Natural killer cell (primary cell): Measurements from ENCODE around the gene ICAM2. TPM values are rescaled to one million over a fixed set of nuclear protein-coding genes. Genes with fewer than 3 reads are reported as not detected.

Experiments used
- ATAC-seq, 3 donors: fragments of 150-1000 bp in 2 of 3; fragments of 200-7000 bp in 1 of 3; cut with Tn5 transposase; 1 replicate in 1 of 3; 2 replicates in 2 of 3; pipeline ENCODE4 v1.10.0; 2021; ENCODE audit warnings: mild to moderate bottlenecking in 2 of 3, moderate library complexity in 2 of 3
- DNase-seq, 2 donors: peaks; one replicate each; pipeline versions ENCODE4 v3.0.0 to v3.0.0-alpha.2; 2013 to 2021; ENCODE audit warnings: mixed read lengths in 1 of 2
- H3K27ac ChIP-seq: one replicate; pipeline ENCODE4 v1.5.1; 2013; ENCODE audit warnings: mild to moderate bottlenecking, low read length
- H3K27me3 ChIP-seq: one replicate; pipeline ENCODE4 v1.6.1; 2013; ENCODE audit warnings: low read length; ENCODE audit not compliant: control insufficient read depth, insufficient read depth
- H3K36me3 ChIP-seq: one replicate; pipeline ENCODE4 v1.6.1; 2013; ENCODE audit warnings: low read length; ENCODE audit not compliant: control insufficient read depth, insufficient read depth
- H3K4me1 ChIP-seq: one replicate; pipeline ENCODE4 v1.6.1; 2013; ENCODE audit warnings: low read length; ENCODE audit not compliant: control insufficient read depth, insufficient read depth
- H3K4me3 ChIP-seq: one replicate; pipeline ENCODE4 v1.5.1; 2013; ENCODE audit warnings: low read length
- H3K9me3 ChIP-seq: one replicate; pipeline ENCODE4 v1.6.1; 2013; ENCODE audit warnings: low read length; ENCODE audit not compliant: control insufficient read depth, insufficient read depth
- H3K27ac Mint-ChIP-seq, 2 donors: one replicate each; pipeline ENCODE4 v1.8.0; 2022; ENCODE audit warnings: mild to moderate bottlenecking in 2 of 2, mixed read lengths in 2 of 2, moderate library complexity in 1 of 2
- H3K27me3 Mint-ChIP-seq, 2 donors: one replicate each; pipeline ENCODE4 v1.8.0; 2022; ENCODE audit warnings: low read depth in 2 of 2, mixed read lengths in 2 of 2
- H3K36me3 Mint-ChIP-seq: one replicate; pipeline ENCODE4 v1.8.0; 2022; ENCODE audit warnings: mixed read lengths
- H3K4me1 Mint-ChIP-seq, 2 donors: one replicate each; pipeline ENCODE4 v1.8.0; 2022; ENCODE audit warnings: mixed read lengths in 2 of 2
- H3K4me3 Mint-ChIP-seq: one replicate; pipeline ENCODE4 v1.8.0; 2022; ENCODE audit warnings: mild to moderate bottlenecking, moderate library complexity, mixed read lengths
- H3K9me3 Mint-ChIP-seq, 2 donors: one replicate each; pipeline ENCODE4 v1.8.0; 2022; ENCODE audit warnings: mixed read lengths in 2 of 2
- WGBS: methylation state at CpG from one replicate; pipeline ENCODE4 v1.1.7; 2013; ENCODE audit warnings: missing lambda C conversion rate; ENCODE audit not compliant: insufficient coverage; 5-methylcytosine and 5-hydroxymethylcytosine counted together
- intact Hi-C: fragments of 100-400 bp; cut with micrococcal nuclease; formaldehyde crosslinking; loops from one replicate; pipeline ENCODE4 v1.14.2; 2022
- total RNA-seq, 4 donors: library from RNA; stranded (reverse); fragments of 120-200 nt in 1 of 4; gene quantifications; one replicate each; pipeline versions ENCODE4 v1.2.3 to v1.2.4, GENCODE V29; 2013 to 2022
- TF ChIP-seq, protein P1 (sequence below): fragments of 200-600 bp; IDR thresholded peaks from one replicate; pipeline ENCODE4 v1.8.0; 2022; ENCODE audit warnings: antibody characterized with exemption

Gene ICAM2
- total RNA-seq, 3 donors from 2014 or later (not counting 1 experiment from before 2014, with no cell fraction given) = 73.2 to 91.0 (median 78.0) TPM

DNA sequence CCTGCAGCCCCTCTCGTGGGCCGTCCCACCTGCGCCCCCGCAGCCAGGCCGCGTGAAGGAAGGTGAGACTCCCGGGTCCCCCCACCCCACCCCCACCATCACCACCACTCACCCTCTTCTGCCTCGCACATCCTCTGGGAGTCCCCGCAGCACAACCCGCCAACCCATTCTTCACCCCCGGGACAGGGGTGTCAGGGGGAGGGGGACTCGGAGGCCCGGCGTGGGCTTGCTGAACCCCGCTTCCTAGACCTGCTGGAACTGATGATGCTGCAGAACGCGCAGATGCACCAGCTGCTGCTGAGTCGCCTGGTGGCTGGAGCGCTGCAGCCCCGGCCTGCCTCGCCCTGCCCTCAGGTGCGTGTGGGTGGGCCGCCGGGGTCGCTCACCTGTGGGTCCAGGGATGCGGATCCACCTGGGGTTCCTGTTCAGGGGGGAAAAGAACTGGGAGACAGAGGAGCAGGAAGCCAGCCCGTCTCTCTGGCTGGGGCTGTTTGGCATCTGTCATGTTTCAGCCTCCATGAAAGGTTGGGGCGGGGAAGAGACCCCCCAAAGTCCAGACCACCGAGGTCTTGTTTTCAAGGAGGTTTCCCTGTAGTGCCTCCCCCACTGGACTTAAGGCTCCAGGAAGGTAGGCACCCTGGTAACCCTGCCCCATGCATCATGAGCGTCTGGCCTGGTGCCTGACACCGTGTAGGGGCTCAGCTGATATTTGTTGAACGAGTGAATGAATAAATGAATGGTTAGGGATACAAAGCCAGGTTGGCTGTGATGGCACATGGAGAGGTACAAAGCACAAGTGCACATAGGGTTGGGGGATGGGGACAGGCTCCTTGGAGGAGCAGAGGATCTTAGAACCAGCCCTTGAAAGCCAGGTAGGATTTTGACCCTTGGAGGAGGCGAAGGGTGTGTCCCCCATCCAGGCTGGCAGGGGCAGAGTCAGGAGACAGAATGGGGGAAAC, 21.4 kb downstream of the ICAM2 start:
- H3K4me3 Mint-ChIP-seq = peak overlapping the region; percentile 85
- DNase-seq (peak in 1 of 2 donors; percentile 63), ATAC-seq (peak; percentile 27 to 36 (median 35))
- no peaks in the 10 kb centered on the region for H3K9me3 ChIP-seq
- H3K4me1 Mint-ChIP-seq = peaks cover 48 to 50% of the 10 kb centered on the region in 2 donors
- H3K27me3 ChIP-seq = no peaks in the 10 kb centered on the region
- peak overlapping the region in 1 of 2 donors; percentile 81 for H3K27ac Mint-ChIP-seq
- H3K27ac ChIP-seq = no peak overlapping the region
- peak overlapping the region; percentile 77 for H3K4me3 ChIP-seq
- H3K4me1 ChIP-seq = peaks cover 39% of the 10 kb centered on the region
- TF ChIP-seq, protein P1, sequence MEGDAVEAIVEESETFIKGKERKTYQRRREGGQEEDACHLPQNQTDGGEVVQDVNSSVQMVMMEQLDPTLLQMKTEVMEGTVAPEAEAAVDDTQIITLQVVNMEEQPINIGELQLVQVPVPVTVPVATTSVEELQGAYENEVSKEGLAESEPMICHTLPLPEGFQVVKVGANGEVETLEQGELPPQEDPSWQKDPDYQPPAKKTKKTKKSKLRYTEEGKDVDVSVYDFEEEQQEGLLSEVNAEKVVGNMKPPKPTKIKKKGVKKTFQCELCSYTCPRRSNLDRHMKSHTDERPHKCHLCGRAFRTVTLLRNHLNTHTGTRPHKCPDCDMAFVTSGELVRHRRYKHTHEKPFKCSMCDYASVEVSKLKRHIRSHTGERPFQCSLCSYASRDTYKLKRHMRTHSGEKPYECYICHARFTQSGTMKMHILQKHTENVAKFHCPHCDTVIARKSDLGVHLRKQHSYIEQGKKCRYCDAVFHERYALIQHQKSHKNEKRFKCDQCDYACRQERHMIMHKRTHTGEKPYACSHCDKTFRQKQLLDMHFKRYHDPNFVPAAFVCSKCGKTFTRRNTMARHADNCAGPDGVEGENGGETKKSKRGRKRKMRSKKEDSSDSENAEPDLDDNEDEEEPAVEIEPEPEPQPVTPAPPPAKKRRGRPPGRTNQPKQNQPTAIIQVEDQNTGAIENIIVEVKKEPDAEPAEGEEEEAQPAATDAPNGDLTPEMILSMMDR = no peak
- 18% methylated on average over 30 of the region's 33 CpGs for WGBS
- peaks cover 22% of the 10 kb centered on the region for H3K36me3 ChIP-seq
- no peaks in the 10 kb centered on the region for H3K36me3 Mint-ChIP-seq
- intact Hi-C loops = no loop called here
- H3K27me3 Mint-ChIP-seq = no peaks in the 10 kb centered on the region
- H3K9me3 Mint-ChIP-seq = no peaks in the 10 kb centered on the region

DNA sequence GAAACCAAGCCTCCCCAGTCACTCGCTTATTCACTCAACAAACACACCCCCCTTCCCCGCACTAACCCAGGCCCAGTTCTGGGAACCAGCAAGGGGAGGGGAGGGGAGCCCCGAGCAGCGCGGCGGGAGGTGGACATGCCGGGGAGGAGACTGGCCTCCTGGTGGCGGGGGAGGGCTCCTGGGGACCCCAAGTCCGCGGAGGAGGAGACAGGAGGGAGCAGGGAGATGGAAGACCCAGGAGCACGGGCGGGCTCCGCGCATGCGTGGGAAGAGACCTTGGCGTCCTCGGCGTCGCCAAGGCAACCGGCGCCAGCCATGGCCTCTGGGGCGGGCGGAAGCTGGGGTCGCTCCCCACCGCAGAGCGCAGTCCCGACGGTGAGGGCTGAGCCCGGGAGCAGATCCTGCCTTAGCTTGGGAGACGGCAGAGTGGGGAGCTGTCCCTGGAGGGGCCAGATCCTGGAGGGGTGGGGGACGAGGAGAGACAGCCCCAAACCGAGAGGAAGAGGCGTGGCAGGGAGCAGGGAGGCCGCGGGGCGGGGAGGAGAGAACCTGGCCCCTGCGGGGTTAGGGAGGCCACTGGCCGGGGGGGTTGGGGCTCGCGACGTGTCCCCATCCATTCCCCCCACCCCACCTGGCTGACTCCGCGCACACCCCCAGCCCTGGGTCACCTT, 22.2 kb downstream of the ICAM2 start, which contains the start of gene PRR29:
Gene PRR29, plus strand, starts transcription at position 302 of the 671 bp plus-strand sequence. Its CDS starts 14 bp downstream, at position 316.
- H3K36me3 Mint-ChIP-seq = no peaks in the 10 kb centered on the region
- Histone ChIP-seq H3K9me3 (no peaks in the 10 kb centered on the region), H3K27ac (no peak within 1 kb of the TSS), H3K4me1 (peaks cover 47% of the 10 kb centered on the region), H3K4me3 (peak within 1 kb of the TSS; percentile 77), H3K27me3 (no peaks in the 10 kb centered on the region), H3K36me3 (peaks cover 14% of the 10 kb centered on the region)
- intact Hi-C loops = no loop called here
- H3K4me3 Mint-ChIP-seq = peak within 1 kb of the TSS; percentile 93
- H3K4me1 Mint-ChIP-seq = peaks cover 54 to 57% of the 10 kb centered on the region in 2 donors
- ATAC-seq (peak; percentile 74 to 81 (median 77)), DNase-seq (peak; percentile 74 to 90)
- under 1% methylated on average over 43 of the region's 43 CpGs for WGBS
- TF ChIP-seq, protein P1 = no peak
- peak within 1 kb of the TSS; percentile 29 to 81 for H3K27ac Mint-ChIP-seq
- no peaks in the 10 kb centered on the region for H3K27me3 Mint-ChIP-seq
- H3K9me3 Mint-ChIP-seq = no peaks in the 10 kb centered on the region

DNA sequence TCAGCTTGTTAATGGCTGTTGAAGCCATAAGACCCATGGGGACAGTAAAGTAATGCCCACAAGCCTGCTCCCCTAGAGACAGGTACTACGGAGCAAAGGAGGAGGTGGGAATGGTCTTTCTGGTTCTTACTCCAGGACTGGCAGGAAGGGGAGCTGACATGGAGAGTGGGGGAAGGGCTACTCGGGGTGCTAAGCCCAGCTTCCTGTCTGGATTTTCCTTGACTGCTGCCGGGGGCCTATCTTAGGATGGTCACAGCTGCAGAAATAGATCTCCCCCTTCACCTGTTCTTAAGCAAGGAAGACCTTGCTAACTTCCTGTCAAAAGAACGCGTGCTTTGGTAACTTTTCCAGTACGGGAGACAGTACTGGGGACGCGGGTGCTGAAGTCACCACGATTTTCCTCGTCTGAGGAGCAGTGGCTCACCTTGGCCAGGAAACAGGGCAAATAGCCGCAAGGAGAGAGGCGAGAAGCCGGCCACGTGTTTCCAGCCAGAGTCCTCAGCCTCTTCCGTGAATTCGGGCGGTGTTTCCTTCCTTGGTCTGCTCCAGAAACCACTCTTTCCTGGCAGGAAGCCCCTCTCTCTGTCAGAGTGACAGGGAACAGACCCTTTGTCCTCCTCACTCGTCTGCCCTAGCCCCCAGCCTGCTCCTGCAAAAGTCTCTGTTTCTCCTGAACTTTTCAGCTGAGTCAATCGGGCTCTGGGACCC, 22.9 kb downstream of the ICAM2 start:
- H3K27me3 ChIP-seq = no peaks in the 10 kb centered on the region
- H3K4me1 ChIP-seq = peaks cover 52% of the 10 kb centered on the region
- H3K36me3 Mint-ChIP-seq = no peaks in the 10 kb centered on the region
- DNase-seq (peak in 1 of 2 donors; percentile 26), ATAC-seq (no peak)
- TF ChIP-seq, protein P1 = no peak
- peaks cover 58 to 62% of the 10 kb centered on the region in 2 donors for H3K4me1 Mint-ChIP-seq
- peaks cover 7% of the 10 kb centered on the region for H3K36me3 ChIP-seq
- WGBS = 19% methylated on average over 19 of the region's 19 CpGs
- H3K9me3 ChIP-seq = no peaks in the 10 kb centered on the region
- H3K27ac Mint-ChIP-seq = peak overlapping the region; percentile 29 to 81
- H3K27me3 Mint-ChIP-seq = no peaks in the 10 kb centered on the region
- peak overlapping the region; percentile 77 for H3K4me3 ChIP-seq
- no peaks in the 10 kb centered on the region for H3K9me3 Mint-ChIP-seq
- H3K27ac ChIP-seq = no peak overlapping the region
- intact Hi-C loops = no loop called here
- peak overlapping the region; percentile 93 for H3K4me3 Mint-ChIP-seq
